HT-29 (cell line): ENCODE measurements around the gene SPDL1. TPM values are rescaled to one million over a fixed set of nuclear protein-coding genes. Genes with fewer than 3 reads are reported as not detected.
"Not testable (repeated sequence)": the region's sequence is repeated elsewhere in the genome, so short reads cannot be mapped to it uniquely, and the experiment has no call there.

Experiments
- DNase-seq: peaks from one replicate; pipeline ENCODE4 v3.0.0-alpha.2; 2015; ENCODE audit warnings: low spot score
- total RNA-seq: library from RNA; depleted of rRNA; stranded (reverse); fragments of >200 nt; shearing (Covaris generic); gene quantifications from 2 replicates; pipeline ENCODE4 v1.2.3, GENCODE V29; 2014

The SPDL1 gene
- total RNA-seq, 1 experiment from 2014 or later = 11.5 TPM

- peak; percentile 7 for DNase-seq
Measured at GRCh38 chr5:169574134-169574646, 9.4 kb upstream of the SPDL1 start.

GRCh38 chr5:169576181-169576598, 7.4 kb upstream of the SPDL1 start:
- DNase-seq = no peak

- peak; percentile 24 for DNase-seq
Measured at GRCh38 chr5:169577951-169578350, 5.6 kb upstream of the SPDL1 start.

- DNase-seq = no peak
Measured at GRCh38 chr5:169580964-169581363, 2.6 kb upstream of the SPDL1 start.

- peak; percentile 75 for DNase-seq
Measured at GRCh38 chr5:169581580-169582227, 1.9 kb upstream of the SPDL1 start.

- DNase-seq = no peak
Measured at GRCh38 chr5:169583101-169583423, 511 bp upstream of the SPDL1 start.

- no peak for DNase-seq
Measured at GRCh38 chr5:169584998-169585451, 1.5 kb downstream of the SPDL1 start.

- DNase-seq = no peak
Measured at GRCh38 chr5:169590602-169591001, 7.0 kb downstream of the SPDL1 start.

GRCh38 chr5:169591636-169592035, 8.1 kb downstream of the SPDL1 start:
- DNase-seq = no peak

- peak; percentile 65 for DNase-seq
Measured at GRCh38 chr5:169592937-169593650, 9.5 kb downstream of the SPDL1 start.

- no peak for DNase-seq
Measured at GRCh38 chr5:169595172-169595820, 11.7 kb downstream of the SPDL1 start.

- DNase-seq = no peak
Measured at GRCh38 chr5:169599451-169599850, 15.9 kb downstream of the SPDL1 start.

GRCh38 chr5:169602535-169602934, 19.0 kb downstream of the SPDL1 start:
- no peak for DNase-seq

- no peak for DNase-seq
Measured at GRCh38 chr5:169606279-169606678, 22.7 kb downstream of the SPDL1 start.

- no peak for DNase-seq
Measured at GRCh38 chr5:169607882-169608281, 24.3 kb downstream of the SPDL1 start.

- no peak for DNase-seq
Measured at GRCh38 chr5:169609716-169610115, 26.1 kb downstream of the SPDL1 start.

- no peak for DNase-seq
Measured at GRCh38 chr5:169610606-169611005, 27.0 kb downstream of the SPDL1 start.

GRCh38 chr5:169615561-169615960, 32.0 kb downstream of the SPDL1 start:
- DNase-seq = no peak

- not testable (repeated sequence) for DNase-seq
Measured at GRCh38 chr5:169624307-169624706, 40.7 kb downstream of the SPDL1 start.

- no peak for DNase-seq
Measured at GRCh38 chr5:169626779-169627178, 43.2 kb downstream of the SPDL1 start.

GRCh38 chr5:169627551-169627950, 44.0 kb downstream of the SPDL1 start:
- no peak for DNase-seq

- no peak for DNase-seq
Measured at GRCh38 chr5:169628892-169629291, 45.3 kb downstream of the SPDL1 start.
